ENCODE measurements around the gene NUP107.

The NUP107 gene

DNA sequence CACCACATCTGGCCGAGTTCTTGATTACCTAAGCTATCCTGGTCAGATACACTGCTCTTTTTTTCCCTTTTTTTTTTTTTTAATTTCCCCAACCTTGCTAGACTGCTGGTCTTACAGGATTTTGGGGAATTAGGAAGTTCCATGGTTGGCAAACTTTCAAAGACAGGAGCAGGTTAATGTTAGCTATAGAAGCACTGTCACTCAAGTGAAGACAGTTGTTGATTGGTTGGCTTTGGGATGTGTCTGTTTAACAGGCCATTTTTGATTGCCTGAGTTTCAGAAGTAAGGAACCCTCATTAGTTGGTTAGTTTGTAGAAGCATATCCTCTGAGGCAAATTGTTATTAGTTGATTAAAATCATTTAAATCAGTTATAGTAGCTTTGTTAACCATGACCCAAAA, 39.3 kb upstream of the NUP107 start:
- no peak for DNase-seq (ENCODE audit: extremely low read depth, low read depth)
- H3K4me3 ChIP-seq (replicated peaks; ENCODE audit: low read depth, low read length) = no peak overlapping the region
- TF ChIP-seq, protein P1, sequence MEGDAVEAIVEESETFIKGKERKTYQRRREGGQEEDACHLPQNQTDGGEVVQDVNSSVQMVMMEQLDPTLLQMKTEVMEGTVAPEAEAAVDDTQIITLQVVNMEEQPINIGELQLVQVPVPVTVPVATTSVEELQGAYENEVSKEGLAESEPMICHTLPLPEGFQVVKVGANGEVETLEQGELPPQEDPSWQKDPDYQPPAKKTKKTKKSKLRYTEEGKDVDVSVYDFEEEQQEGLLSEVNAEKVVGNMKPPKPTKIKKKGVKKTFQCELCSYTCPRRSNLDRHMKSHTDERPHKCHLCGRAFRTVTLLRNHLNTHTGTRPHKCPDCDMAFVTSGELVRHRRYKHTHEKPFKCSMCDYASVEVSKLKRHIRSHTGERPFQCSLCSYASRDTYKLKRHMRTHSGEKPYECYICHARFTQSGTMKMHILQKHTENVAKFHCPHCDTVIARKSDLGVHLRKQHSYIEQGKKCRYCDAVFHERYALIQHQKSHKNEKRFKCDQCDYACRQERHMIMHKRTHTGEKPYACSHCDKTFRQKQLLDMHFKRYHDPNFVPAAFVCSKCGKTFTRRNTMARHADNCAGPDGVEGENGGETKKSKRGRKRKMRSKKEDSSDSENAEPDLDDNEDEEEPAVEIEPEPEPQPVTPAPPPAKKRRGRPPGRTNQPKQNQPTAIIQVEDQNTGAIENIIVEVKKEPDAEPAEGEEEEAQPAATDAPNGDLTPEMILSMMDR (IDR thresholded peaks at IDR 0.05; ENCODE audit: low read depth, low read length, missing control alignments) = no peak

DNA sequence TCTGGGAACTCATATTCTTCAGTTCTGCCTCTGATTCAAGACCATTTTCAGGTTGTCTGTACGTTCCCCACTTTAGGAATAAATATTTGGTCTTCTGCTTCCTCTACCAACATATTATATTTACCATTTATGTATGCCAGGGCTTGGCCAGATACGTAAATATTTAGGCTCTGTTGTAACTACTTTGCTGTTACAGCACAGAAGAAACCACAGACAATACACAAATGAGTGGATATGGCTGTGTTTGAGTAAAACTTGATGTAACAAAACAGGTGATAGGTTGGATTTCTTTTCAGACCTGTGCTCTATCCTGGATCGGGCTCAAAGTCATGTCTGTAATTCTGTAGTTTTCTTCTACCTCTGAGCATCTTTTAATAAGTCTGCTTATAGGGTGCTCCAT, 38.6 kb upstream of the NUP107 start:
- no peak for DNase-seq (ENCODE audit: extremely low read depth, low read depth)
- TF ChIP-seq, protein P1 (IDR thresholded peaks at IDR 0.05; ENCODE audit: low read depth, low read length, missing control alignments) = no peak
- H3K4me3 ChIP-seq (replicated peaks; ENCODE audit: low read depth, low read length) = no peak overlapping the region

DNA sequence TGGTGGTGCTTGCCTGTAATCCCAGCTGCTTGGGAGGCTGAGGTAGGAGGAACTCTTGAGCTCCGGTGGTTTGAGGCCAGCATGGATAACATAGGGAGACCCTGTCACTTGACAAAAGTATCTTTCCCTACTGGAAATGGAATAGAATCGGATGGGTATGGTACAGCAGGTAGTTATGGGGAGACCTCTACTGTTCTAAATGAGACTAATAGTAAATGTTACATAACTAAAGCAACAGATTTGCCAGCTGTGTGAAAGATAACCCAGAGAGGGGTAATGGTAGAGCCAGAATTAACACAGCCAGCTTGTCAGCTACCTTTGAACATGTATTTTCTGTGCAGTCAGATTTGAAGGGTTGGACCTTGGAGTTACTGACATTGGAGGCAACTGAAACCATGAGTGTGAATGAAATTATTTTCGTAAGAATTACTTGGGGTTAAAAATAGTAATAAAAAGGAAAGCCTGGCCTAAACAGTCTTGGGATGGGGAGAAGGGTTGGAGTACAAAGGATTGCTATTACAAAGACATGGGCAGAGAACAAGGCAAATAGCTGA, 21.7 kb upstream of the NUP107 start:
- DNase-seq (ENCODE audit: extremely low read depth, low read depth) = no peak
- no peak overlapping the region for H3K4me3 ChIP-seq (replicated peaks; ENCODE audit: low read depth, low read length)
- TF ChIP-seq, protein P1 (IDR thresholded peaks at IDR 0.05; ENCODE audit: low read depth, low read length, missing control alignments) = no peak

DNA sequence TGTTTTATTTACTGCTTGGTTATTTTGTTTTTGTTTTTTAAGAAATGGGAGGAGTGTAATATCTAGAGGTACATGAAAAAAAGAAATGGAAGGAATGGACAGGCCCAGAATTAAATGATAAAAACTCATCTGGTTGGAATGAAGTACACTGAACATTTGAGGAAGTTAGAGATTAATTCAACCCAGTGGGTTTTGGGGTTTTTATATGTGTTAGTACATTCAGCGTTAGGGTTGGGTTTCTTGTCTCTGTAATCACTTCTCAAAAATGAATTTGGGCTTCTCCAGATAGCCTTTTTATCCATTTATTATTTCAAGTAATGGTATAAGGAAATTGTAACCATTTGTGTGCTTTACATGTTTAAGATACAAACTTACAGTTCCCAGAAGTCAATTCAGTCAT, 19.5 kb upstream of the NUP107 start:
- TF ChIP-seq, protein P1 (IDR thresholded peaks at IDR 0.05; ENCODE audit: low read depth, low read length, missing control alignments) = no peak
- no peak for DNase-seq (ENCODE audit: extremely low read depth, low read depth)
- H3K4me3 ChIP-seq (replicated peaks; ENCODE audit: low read depth, low read length) = no peak overlapping the region

DNA sequence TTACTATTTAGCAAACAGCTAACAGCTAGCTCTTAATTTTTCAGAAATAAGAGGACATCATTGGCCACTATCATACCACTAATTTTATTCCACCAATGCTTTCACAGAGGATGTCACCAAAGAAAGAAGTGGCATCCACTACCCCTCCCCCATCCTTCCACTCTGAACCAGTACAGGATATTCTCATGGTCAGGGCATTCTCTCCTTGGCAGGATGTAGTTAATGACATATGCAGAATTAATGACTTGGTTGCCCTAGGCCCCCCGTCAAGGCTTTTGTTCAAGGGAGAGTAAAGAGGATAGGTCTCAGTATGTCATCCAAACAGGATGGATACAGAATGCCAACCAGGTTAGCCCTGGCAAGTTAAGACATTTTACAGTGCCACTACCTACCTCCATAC, 18.9 kb upstream of the NUP107 start:
- H3K4me3 ChIP-seq (replicated peaks; ENCODE audit: low read depth, low read length) = no peak overlapping the region
- no peak for DNase-seq (ENCODE audit: extremely low read depth, low read depth)
- TF ChIP-seq, protein P1 (IDR thresholded peaks at IDR 0.05; ENCODE audit: low read depth, low read length, missing control alignments) = no peak

DNA sequence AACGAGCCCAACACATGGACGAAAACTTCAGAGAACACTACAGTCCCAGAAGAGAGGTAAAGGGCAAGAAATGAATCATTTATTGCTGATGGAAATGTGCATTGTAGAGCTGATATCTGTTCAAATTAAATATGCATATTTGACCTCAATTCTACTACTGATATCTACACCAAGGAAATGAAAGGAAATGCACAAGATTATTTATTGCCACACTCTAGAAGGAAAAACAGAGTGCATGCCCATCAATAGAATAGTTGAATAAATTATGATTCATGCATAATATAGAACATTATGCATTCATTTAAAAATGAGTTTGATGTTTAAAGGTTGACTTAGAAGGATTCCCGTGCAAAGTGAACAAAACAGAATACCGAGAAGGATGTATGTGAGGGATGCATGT, 15.6 kb upstream of the NUP107 start:
- TF ChIP-seq, protein P1 (IDR thresholded peaks at IDR 0.05; ENCODE audit: low read depth, low read length, missing control alignments) = no peak
- DNase-seq (ENCODE audit: extremely low read depth, low read depth) = no peak

DNA sequence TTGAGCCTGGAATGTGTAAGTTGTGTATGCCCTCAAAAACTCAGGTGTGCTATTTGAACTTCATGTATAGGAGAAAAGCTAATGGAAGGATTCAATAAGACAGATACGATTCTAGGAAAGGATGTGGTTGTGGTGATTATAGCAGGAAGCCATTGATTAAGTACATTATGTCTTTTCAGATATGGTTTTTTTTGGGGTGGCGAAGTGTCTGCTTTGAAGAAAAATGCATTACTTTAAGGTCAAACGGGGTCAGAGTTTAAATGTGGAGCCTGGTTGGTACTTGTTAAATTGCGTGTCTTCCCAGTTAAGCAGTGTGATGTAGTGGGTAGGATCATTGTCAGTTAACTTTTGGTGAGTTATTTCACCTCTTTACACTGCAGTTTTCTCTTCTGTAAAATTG, 13.0 kb upstream of the NUP107 start:
- no peak overlapping the region for H3K4me3 ChIP-seq (replicated peaks; ENCODE audit: low read depth, low read length)
- DNase-seq (ENCODE audit: extremely low read depth, low read depth) = no peak

More for the DNA sequence above, 15.6 kb upstream of the NUP107 start:
- H3K4me3 ChIP-seq (replicated peaks; ENCODE audit: low read depth, low read length) = no peak overlapping the region

More for the DNA sequence above, 13.0 kb upstream of the NUP107 start:
- TF ChIP-seq, protein P1 (IDR thresholded peaks at IDR 0.05; ENCODE audit: low read depth, low read length, missing control alignments) = no peak

All from HFF-Myc (cell line).